Activated naive CD8-positive, alpha-beta T cell (primary cell): ENCODE measurements around the gene NFATC2.

Experiments
- H3K27ac Mint-ChIP-seq: one replicate; pipeline ENCODE4 v1.8.0; 2021; ENCODE audit warnings: mixed read lengths
- H3K27me3 Mint-ChIP-seq: one replicate; pipeline ENCODE4 v1.8.0; 2021; ENCODE audit warnings: mixed read lengths
- H3K36me3 Mint-ChIP-seq: one replicate; pipeline ENCODE4 v1.8.0; 2021; ENCODE audit warnings: mixed read lengths
- H3K4me1 Mint-ChIP-seq: one replicate; pipeline ENCODE4 v1.8.0; 2021; ENCODE audit warnings: low read depth, mixed read lengths
- H3K4me3 Mint-ChIP-seq: one replicate; pipeline ENCODE4 v1.8.0; 2021; ENCODE audit warnings: mild to moderate bottlenecking, mixed read lengths
- H3K9me3 Mint-ChIP-seq: one replicate; pipeline ENCODE4 v1.8.0; 2021; ENCODE audit warnings: low read depth, mixed read lengths

The NFATC2 gene

GRCh38 chr20:51379601-51380341, 162.7 kb downstream of the NFATC2 start:
- no peak overlapping the region for H3K4me3 Mint-ChIP-seq
- no peaks in the 10 kb centered on the region for H3K9me3 Mint-ChIP-seq
- H3K27ac Mint-ChIP-seq: no peak overlapping the region
- H3K27me3 Mint-ChIP-seq: no peaks in the 10 kb centered on the region
- peaks cover 12% of the 10 kb centered on the region for H3K36me3 Mint-ChIP-seq
- H3K4me1 Mint-ChIP-seq: no peaks in the 10 kb centered on the region

GRCh38 chr20:51378171-51378928, 164.2 kb downstream of the NFATC2 start:
- Mint-ChIP-seq H3K36me3 (peaks cover 7% of the 10 kb centered on the region), H3K4me3 (no peak overlapping the region), H3K27me3 (no peaks in the 10 kb centered on the region), H3K9me3 (no peaks in the 10 kb centered on the region), H3K27ac (no peak overlapping the region), H3K4me1 (no peaks in the 10 kb centered on the region)

GRCh38 chr20:51377132-51377531, 165.4 kb downstream of the NFATC2 start:
- H3K4me1 Mint-ChIP-seq: peaks cover 1% of the 10 kb centered on the region
- peaks cover 7% of the 10 kb centered on the region for H3K36me3 Mint-ChIP-seq
- no peak overlapping the region for H3K27ac Mint-ChIP-seq
- no peaks in the 10 kb centered on the region for H3K27me3 Mint-ChIP-seq
- H3K9me3 Mint-ChIP-seq: no peaks in the 10 kb centered on the region
- no peak overlapping the region for H3K4me3 Mint-ChIP-seq

GRCh38 chr20:51376111-51376510, 166.4 kb downstream of the NFATC2 start:
- Mint-ChIP-seq H3K27ac (no peak overlapping the region), H3K4me1 (peaks cover 1% of the 10 kb centered on the region), H3K36me3 (peaks cover 7% of the 10 kb centered on the region), H3K9me3 (no peaks in the 10 kb centered on the region), H3K4me3 (no peak overlapping the region), H3K27me3 (no peaks in the 10 kb centered on the region)

- Mint-ChIP-seq H3K36me3 (peaks cover 7% of the 10 kb centered on the region), H3K27ac (no peak overlapping the region), H3K27me3 (no peaks in the 10 kb centered on the region), H3K9me3 (no peaks in the 10 kb centered on the region), H3K4me1 (peaks cover 1% of the 10 kb centered on the region), H3K4me3 (no peak overlapping the region)
Measured at GRCh38 chr20:51375561-51375960, 167.0 kb downstream of the NFATC2 start.

GRCh38 chr20:51374961-51375360, 167.6 kb downstream of the NFATC2 start:
- Mint-ChIP-seq H3K4me1 (peaks cover 1% of the 10 kb centered on the region), H3K27ac (no peak overlapping the region), H3K9me3 (no peaks in the 10 kb centered on the region), H3K36me3 (peaks cover 5% of the 10 kb centered on the region), H3K27me3 (no peaks in the 10 kb centered on the region), H3K4me3 (no peak overlapping the region)

- H3K27me3 Mint-ChIP-seq: no peaks in the 10 kb centered on the region
- peaks cover 1% of the 10 kb centered on the region for H3K4me1 Mint-ChIP-seq
- H3K4me3 Mint-ChIP-seq: no peak overlapping the region
- H3K27ac Mint-ChIP-seq: no peak overlapping the region
- H3K36me3 Mint-ChIP-seq: peaks cover 5% of the 10 kb centered on the region
- H3K9me3 Mint-ChIP-seq: no peaks in the 10 kb centered on the region
Measured at GRCh38 chr20:51374456-51374830, 168.1 kb downstream of the NFATC2 start.

- peaks cover 5% of the 10 kb centered on the region for H3K36me3 Mint-ChIP-seq
- peaks cover 1% of the 10 kb centered on the region for H3K4me1 Mint-ChIP-seq
- no peak overlapping the region for H3K4me3 Mint-ChIP-seq
- H3K9me3 Mint-ChIP-seq: no peaks in the 10 kb centered on the region
- no peaks in the 10 kb centered on the region for H3K27me3 Mint-ChIP-seq
- no peak overlapping the region for H3K27ac Mint-ChIP-seq
Measured at GRCh38 chr20:51373713-51374455, 168.6 kb downstream of the NFATC2 start.

GRCh38 chr20:51372966-51373365, 169.6 kb downstream of the NFATC2 start:
- Mint-ChIP-seq H3K27me3 (no peaks in the 10 kb centered on the region), H3K27ac (no peak overlapping the region), H3K4me3 (no peak overlapping the region), H3K9me3 (no peaks in the 10 kb centered on the region), H3K4me1 (peaks cover 1% of the 10 kb centered on the region), H3K36me3 (peaks cover 5% of the 10 kb centered on the region)

- Mint-ChIP-seq H3K4me1 (peaks cover 1% of the 10 kb centered on the region), H3K4me3 (no peak overlapping the region), H3K27ac (no peak overlapping the region), H3K27me3 (no peaks in the 10 kb centered on the region), H3K9me3 (no peaks in the 10 kb centered on the region), H3K36me3 (peaks cover 2% of the 10 kb centered on the region)
Measured at GRCh38 chr20:51372176-51372803, 170.2 kb downstream of the NFATC2 start.

GRCh38 chr20:51371720-51372119, 170.8 kb downstream of the NFATC2 start:
- H3K27me3 Mint-ChIP-seq: no peaks in the 10 kb centered on the region
- peaks cover 1% of the 10 kb centered on the region for H3K4me1 Mint-ChIP-seq
- no peaks in the 10 kb centered on the region for H3K9me3 Mint-ChIP-seq
- no peak overlapping the region for H3K27ac Mint-ChIP-seq
- no peak overlapping the region for H3K4me3 Mint-ChIP-seq
- H3K36me3 Mint-ChIP-seq: peaks cover 2% of the 10 kb centered on the region

- H3K4me3 Mint-ChIP-seq: no peak overlapping the region
- no peaks in the 10 kb centered on the region for H3K27me3 Mint-ChIP-seq
- H3K4me1 Mint-ChIP-seq: peaks cover 1% of the 10 kb centered on the region
- H3K36me3 Mint-ChIP-seq: peaks cover 2% of the 10 kb centered on the region
- H3K27ac Mint-ChIP-seq: no peak overlapping the region
- no peaks in the 10 kb centered on the region for H3K9me3 Mint-ChIP-seq
Measured at GRCh38 chr20:51369503-51369902, 173.0 kb downstream of the NFATC2 start.

GRCh38 chr20:51368461-51369211, 173.9 kb downstream of the NFATC2 start:
- Mint-ChIP-seq H3K9me3 (peaks cover 5% of the 10 kb centered on the region), H3K27ac (no peak overlapping the region), H3K4me1 (peaks cover 1% of the 10 kb centered on the region), H3K36me3 (peaks cover 6% of the 10 kb centered on the region), H3K27me3 (no peaks in the 10 kb centered on the region), H3K4me3 (no peak overlapping the region)

- Mint-ChIP-seq H3K4me1 (no peaks in the 10 kb centered on the region), H3K27me3 (no peaks in the 10 kb centered on the region), H3K36me3 (peaks cover 6% of the 10 kb centered on the region), H3K9me3 (peaks cover 8% of the 10 kb centered on the region), H3K27ac (no peak overlapping the region), H3K4me3 (no peak overlapping the region)
Measured at GRCh38 chr20:51366155-51366886, 176.2 kb downstream of the NFATC2 start.
